Measurements from ENCODE around the gene DMPK. TPM values are rescaled to one million over a fixed set of nuclear protein-coding genes. Genes with fewer than 3 reads are reported as not detected.

The DMPK gene
- total RNA-seq, 4 donors from 2014 or later: 19.1 to 237 (median 69.2) TPM

GRCh38 chr19:45768655-45768983 lies 13.7 kb downstream of the DMPK start:
- peak overlapping the region; percentile 86 to 98 (median 94) for H3K27ac ChIP-seq
- H3K4me3 ChIP-seq: peak overlapping the region; percentile 64 to 86 (median 80)
- no peak for TF ChIP-seq POLR2AphosphoS5 (IDR thresholded peaks at IDR 0.05)
- no peak for TF ChIP-seq EP300 (IDR thresholded peaks at IDR 0.05; ENCODE audit: low read depth)
- TF ChIP-seq POLR2A (IDR thresholded peaks at IDR 0.05): no peak
- no peak for TF ChIP-seq CTCF (IDR thresholded peaks at IDR 0.05)
- in situ Hi-C loops (cut with MboI; ENCODE audit: low pct_ligation_motif_present in 1 of 4, low pct_unique_long_range_greater_than_20kb in 1 of 4, low sequenced_read_pairs in 3 of 4): no loop called here
- no peaks in the 10 kb centered on the region for H3K27me3 ChIP-seq
- peaks cover 19 to 54% (median 43%) of the 10 kb centered on the region in 4 donors for H3K4me1 ChIP-seq
- whole genome bisulfite sequencing, 2 donors (ENCODE audit: low coverage in 1 of 2): 0% methylated on average over 32 of the region's 33 CpGs; no CpG with 5 or more reads in 1 of the 2 donors
- DNase-seq: peak; percentile 50
- intact Hi-C loops (cut with DNase I; ENCODE audit: low total_unique reads): loop anchor here (10.0 kb wide), 1 partner anchor 54 kb away; no protein-coding TSS in a partner anchor
- no peaks in the 10 kb centered on the region for H3K9me3 ChIP-seq
- H3K36me3 ChIP-seq: no peaks in the 10 kb centered on the region

- peak; percentile 37 to 75 (median 44) for TF ChIP-seq POLR2AphosphoS5 (IDR thresholded peaks at IDR 0.05)
- peak; percentile 50 for TF ChIP-seq POLR2A (IDR thresholded peaks at IDR 0.05)
- no peak for TF ChIP-seq EP300 (IDR thresholded peaks at IDR 0.05; ENCODE audit: low read depth)
- Histone ChIP-seq H3K9me3 (no peaks in the 10 kb centered on the region), H3K27ac (peak overlapping the region; percentile 86 to 98 (median 94)), H3K27me3 (no peaks in the 10 kb centered on the region), H3K4me3 (peak overlapping the region; percentile 64 to 86 (median 80)), H3K4me1 (peaks cover 19 to 53% (median 43%) of the 10 kb centered on the region in 4 donors), H3K36me3 (no peaks in the 10 kb centered on the region)
- DNase-seq: peak; percentile 70
- intact Hi-C loops (cut with DNase I; ENCODE audit: low total_unique reads): loop anchor here (10.0 kb wide), 1 partner anchor 53 kb away; no protein-coding TSS in a partner anchor
- WGBS, 2 donors (ENCODE audit: low coverage in 1 of 2): 0% methylated on average over 36 of the region's 102 CpGs; no CpG with 5 or more reads in 1 of the 2 donors
- in situ Hi-C loops (cut with MboI; ENCODE audit: low pct_ligation_motif_present in 1 of 4, low pct_unique_long_range_greater_than_20kb in 1 of 4, low sequenced_read_pairs in 3 of 4): no loop called here
Measured at GRCh38 chr19:45767881-45768654, 14.2 kb downstream of the DMPK start.

- no peaks in the 10 kb centered on the region for H3K9me3 ChIP-seq
- 13% methylated on average over 31 of the region's 31 CpGs; no CpG with 5 or more reads in 1 of the 2 donors for WGBS, 2 donors (ENCODE audit: low coverage in 1 of 2)
- in situ Hi-C loops (cut with MboI; ENCODE audit: low pct_ligation_motif_present in 1 of 4, low pct_unique_long_range_greater_than_20kb in 1 of 4, low sequenced_read_pairs in 3 of 4) (no loop called here), intact Hi-C loops (cut with DNase I; ENCODE audit: low total_unique reads) (loop anchor here (10.0 kb wide), 1 partner anchor 53 kb away; no protein-coding TSS in a partner anchor)
- H3K27me3 ChIP-seq: no peaks in the 10 kb centered on the region
- H3K4me3 ChIP-seq: peak overlapping the region; percentile 64 to 86 (median 80)
- no peak for TF ChIP-seq CTCF (IDR thresholded peaks at IDR 0.05)
- TF ChIP-seq EP300 (IDR thresholded peaks at IDR 0.05; ENCODE audit: low read depth): no peak
- peak; percentile 60 for TF ChIP-seq POLR2A (IDR thresholded peaks at IDR 0.05)
- peak; percentile 58 to 67 (median 60) for TF ChIP-seq POLR2AphosphoS5 (IDR thresholded peaks at IDR 0.05)
- peak overlapping the region; percentile 86 to 98 (median 94) for H3K27ac ChIP-seq
- no peaks in the 10 kb centered on the region for H3K36me3 ChIP-seq
- peaks cover 19 to 53% (median 42%) of the 10 kb centered on the region in 4 donors for H3K4me1 ChIP-seq
- DNase-seq: peak; percentile 74
Measured at GRCh38 chr19:45767410-45767880, 14.8 kb downstream of the DMPK start.

GRCh38 chr19:45766869-45767346 lies 15.4 kb downstream of the DMPK start:
- H3K9me3 ChIP-seq: no peaks in the 10 kb centered on the region
- intact Hi-C loops (cut with DNase I; ENCODE audit: low total_unique reads): loop anchor here (10.0 kb wide), 1 partner anchor 52 kb away; no protein-coding TSS in a partner anchor

More at GRCh38 chr19:45766869-45767346, 15.4 kb downstream of the DMPK start:
- no peaks in the 10 kb centered on the region for H3K36me3 ChIP-seq
- 29% methylated on average over 13 of the region's 24 CpGs; no CpG with 5 or more reads in 1 of the 2 donors for WGBS, 2 donors (ENCODE audit: low coverage in 1 of 2)
- in situ Hi-C loops (cut with MboI; ENCODE audit: low pct_ligation_motif_present in 1 of 4, low pct_unique_long_range_greater_than_20kb in 1 of 4, low sequenced_read_pairs in 3 of 4): no loop called here
- peak overlapping the region; percentile 64 to 86 (median 80) for H3K4me3 ChIP-seq
- H3K27me3 ChIP-seq: no peaks in the 10 kb centered on the region
- no peak for TF ChIP-seq POLR2A (IDR thresholded peaks at IDR 0.05)
- no peak for TF ChIP-seq POLR2AphosphoS5 (IDR thresholded peaks at IDR 0.05)
- TF ChIP-seq EP300 (IDR thresholded peaks at IDR 0.05; ENCODE audit: low read depth): no peak
- no peak for TF ChIP-seq CTCF (IDR thresholded peaks at IDR 0.05)
- H3K27ac ChIP-seq: peak overlapping the region; percentile 86 to 98 (median 94)
- peaks cover 19 to 53% (median 41%) of the 10 kb centered on the region in 4 donors for H3K4me1 ChIP-seq
- no peak for DNase-seq

All from transverse colon (tissue), 4 donors.